Stimulated activated CD4-positive, alpha-beta T cell treated with anti-CD3 and anti-CD28 coated beads, Interleukin-4, amount 100 ng/mL, for 4 hours (primary cell): ENCODE measurements around the gene YWHAE.
"Not testable (repeated sequence)": the region's sequence is repeated elsewhere in the genome, so short reads cannot be mapped to it uniquely, and the experiment has no call there.

ENCODE experiments used
- DNase-seq, 2 experiments: peaks; one replicate each; pipeline ENCODE4 v3.0.0-alpha.2; 2020

Gene YWHAE

GRCh38 chr17:1373707-1374237, 26.2 kb downstream of the YWHAE start:
- no peak for DNase-seq

GRCh38 chr17:1372618-1373017, 27.4 kb downstream of the YWHAE start:
- no peak for DNase-seq

- DNase-seq: no peak
Observed at GRCh38 chr17:1371893-1372590, 28.0 kb downstream of the YWHAE start.

- DNase-seq: no peak
Observed at GRCh38 chr17:1368588-1368987, 31.4 kb downstream of the YWHAE start.

GRCh38 chr17:1367351-1367745, 32.7 kb downstream of the YWHAE start:
- no peak for DNase-seq

- DNase-seq: no peak
Observed at GRCh38 chr17:1366234-1366633, 33.8 kb downstream of the YWHAE start.

- DNase-seq: peak; percentile 17 to 42
Observed at GRCh38 chr17:1365445-1366039, 34.5 kb downstream of the YWHAE start.

- no peak for DNase-seq
Observed at GRCh38 chr17:1362964-1363363, 37.1 kb downstream of the YWHAE start.

- no peak for DNase-seq
Observed at GRCh38 chr17:1362065-1362848, 37.8 kb downstream of the YWHAE start.

- peak in 1 of 2 experiments; percentile 2 for DNase-seq
Observed at GRCh38 chr17:1360975-1361374, 39.0 kb downstream of the YWHAE start.

GRCh38 chr17:1360315-1360714, 39.7 kb downstream of the YWHAE start:
- DNase-seq: peak in 1 of 2 experiments; percentile 18

- no peak for DNase-seq
Observed at GRCh38 chr17:1354030-1354429, 46.0 kb downstream of the YWHAE start.

GRCh38 chr17:1352530-1352929, 47.5 kb downstream of the YWHAE start:
- DNase-seq: not testable (repeated sequence)

- no peak for DNase-seq
Observed at GRCh38 chr17:1351971-1352370, 48.1 kb downstream of the YWHAE start.

- DNase-seq: no peak
Observed at GRCh38 chr17:1351275-1351674, 48.7 kb downstream of the YWHAE start.

GRCh38 chr17:1347589-1348323, 52.3 kb downstream of the YWHAE start:
- DNase-seq: no peak

- no peak for DNase-seq
Observed at GRCh38 chr17:1344521-1344920, 55.5 kb downstream of the YWHAE start.

GRCh38 chr17:1343554-1343953, 56.5 kb downstream of the YWHAE start:
- no peak for DNase-seq

- no peak for DNase-seq
Observed at GRCh38 chr17:1340371-1340770, 59.7 kb downstream of the YWHAE start.

- no peak for DNase-seq
Observed at GRCh38 chr17:1331708-1332107, 68.3 kb downstream of the YWHAE start.

- DNase-seq: no peak
Observed at GRCh38 chr17:1329745-1330343, 70.2 kb downstream of the YWHAE start.

- DNase-seq: no peak
Observed at GRCh38 chr17:1328437-1328836, 71.6 kb downstream of the YWHAE start.

GRCh38 chr17:1325766-1326165, 74.3 kb downstream of the YWHAE start:
- no peak for DNase-seq
